HepG2 (cell line): ENCODE results near the gene STARD13.

ENCODE experiments used
- CTCF ChIP-seq: sonication (generic); formaldehyde crosslinking; IDR thresholded peaks from 2 replicates; pipeline ENCODE4 v1.5.0; 2020; ENCODE audit warnings: mild to moderate bottlenecking, missing genetic modification reagents, moderate library complexity
- DPF2 ChIP-seq: sonication (generic); formaldehyde crosslinking; IDR thresholded peaks from 2 replicates; pipeline ENCODE4 v1.4.0; 2020; ENCODE audit warnings: mild to moderate bottlenecking, low read depth, missing genetic modification reagents, borderline replicate concordance
- MAFK ChIP-seq, 2 experiments: IDR thresholded peaks in 1 of 2; conservative IDR thresholded peaks in 1 of 2; 2 replicates each; pipeline ENCODE4 v1.6.1; 2011; ENCODE audit warnings: improper control_type of control experiment in 2 of 2, low read length in 2 of 2
- POLR2AphosphoS5 ChIP-seq: IDR thresholded peaks from 2 replicates; pipeline ENCODE4 v1.6.1; 2012; ENCODE audit warnings: low read depth, low read length
- RFX5 ChIP-seq: IDR thresholded peaks from 2 replicates; pipeline ENCODE4 v1.6.1; 2011; ENCODE audit warnings: low read depth, low read length, improper control_type of control experiment
- SMAD1 ChIP-seq: sonication (generic); formaldehyde crosslinking; IDR thresholded peaks from 2 replicates; pipeline ENCODE4 v1.4.0; 2020; ENCODE audit warnings: missing genetic modification reagents, low read depth, mild to moderate bottlenecking, borderline replicate concordance
- TP53 ChIP-seq: sonication (generic); formaldehyde crosslinking; conservative IDR thresholded peaks from 2 replicates; pipeline ENCODE4 v1.4.0; 2020; ENCODE audit warnings: missing genetic modification reagents
- ZBTB1 ChIP-seq: sonication (generic); formaldehyde crosslinking; IDR thresholded peaks from 2 replicates; pipeline ENCODE4 v1.4.0; 2020; ENCODE audit warnings: missing genetic modification reagents, borderline replicate concordance
- ZMAT3 ChIP-seq: sonication (generic); formaldehyde crosslinking; conservative IDR thresholded peaks from 2 replicates; pipeline ENCODE4 v1.7.0; 2021; ENCODE audit warnings: missing genetic modification reagents

- TF ChIP-seq ZMAT3 (CRISPR knock-in tag) (no peak), TP53 (CRISPR knock-in tag) (no peak), DPF2 (no peak), MAFK (conservative IDR thresholded peaks at IDR 0.05 in 1 of 2, IDR thresholded peaks at IDR 0.05 in 1 of 2; ENCODE audit: low read length in 2 of 2) (no peak), SMAD1 (CRISPR knock-in tag) (no peak), CTCF (CRISPR knock-in tag) (no peak), ZBTB1 (CRISPR knock-in tag) (no peak), POLR2AphosphoS5 (no peak), RFX5 (no peak)
Measured at GRCh38 chr13:33322965-33323668, 37.6 kb upstream of the STARD13 start.
